Osteocyte (in vitro differentiated cells): ENCODE data around the gene USP6. TPM values are rescaled to one million over a fixed set of nuclear protein-coding genes. Genes with fewer than 3 reads are reported as not detected.
A peak's percentile ranks its signal among the peaks of the same experiment; 100 is the strongest.
"Not testable (repeated sequence)": the region's sequence is repeated elsewhere in the genome, so short reads cannot be mapped to it uniquely, and the experiment has no call there.

Experiments used
- DNase-seq: peaks from one replicate; pipeline ENCODE4 v3.0.0; 2021; ENCODE audit warnings: mixed read lengths; ENCODE audit not compliant: unreplicated experiment; ENCODE audit errors: extremely low spot score
- H3K27ac Mint-ChIP-seq: one replicate; pipeline ENCODE4 v1.8.0; 2021; ENCODE audit warnings: mild to moderate bottlenecking, mixed read lengths; ENCODE audit not compliant: unreplicated experiment
- H3K27me3 Mint-ChIP-seq: one replicate; pipeline ENCODE4 v1.8.0; 2021; ENCODE audit warnings: mixed read lengths; ENCODE audit not compliant: unreplicated experiment
- H3K36me3 Mint-ChIP-seq: one replicate; pipeline ENCODE4 v1.8.0; 2021; ENCODE audit warnings: mixed read lengths; ENCODE audit not compliant: unreplicated experiment
- H3K4me1 Mint-ChIP-seq: one replicate; pipeline ENCODE4 v1.8.0; 2021; ENCODE audit warnings: mixed read lengths; ENCODE audit not compliant: unreplicated experiment
- H3K4me3 Mint-ChIP-seq: one replicate; pipeline ENCODE4 v1.8.0; 2021; ENCODE audit warnings: mild to moderate bottlenecking, moderate library complexity, mixed read lengths; ENCODE audit not compliant: unreplicated experiment
- H3K9me3 Mint-ChIP-seq: one replicate; pipeline ENCODE4 v1.8.0; 2021; ENCODE audit warnings: mixed read lengths; ENCODE audit not compliant: unreplicated experiment
- CTCF ChIP-seq: fragments of 200-600 bp; sonication (generic); IDR thresholded peaks from 2 replicates; pipeline ENCODE4 v1.5.0; 2021; ENCODE audit warnings: antibody characterized with exemption, mild to moderate bottlenecking, moderate library complexity
- total RNA-seq: library from RNA; stranded (reverse); gene quantifications from 2 replicates; pipeline ENCODE4 v1.2.1, GENCODE V29; 2021

Gene USP6
- total RNA-seq, 1 donor from 2014 or later = 0.13 TPM

GRCh38 chr17:5133311-5133710 lies 17.5 kb downstream of the USP6 start:
- no peak for DNase-seq

GRCh38 chr17:5133961-5134360 lies 18.1 kb downstream of the USP6 start:
- H3K4me3 Mint-ChIP-seq, H3K9me3 Mint-ChIP-seq, H3K27ac Mint-ChIP-seq, H3K4me1 Mint-ChIP-seq, H3K27me3 Mint-ChIP-seq, H3K36me3 Mint-ChIP-seq: not testable (repeated sequence)
- DNase-seq = peak; percentile 72

More at GRCh38 chr17:5133311-5133710, 17.5 kb downstream of the USP6 start:
- TF ChIP-seq CTCF = no peak
- Mint-ChIP-seq H3K27me3 (no peaks in the 10 kb centered on the region), H3K27ac (no peak overlapping the region), H3K36me3 (no peaks in the 10 kb centered on the region), H3K4me3 (no peak overlapping the region), H3K9me3 (no peaks in the 10 kb centered on the region), H3K4me1 (no peaks in the 10 kb centered on the region)

DNA sequence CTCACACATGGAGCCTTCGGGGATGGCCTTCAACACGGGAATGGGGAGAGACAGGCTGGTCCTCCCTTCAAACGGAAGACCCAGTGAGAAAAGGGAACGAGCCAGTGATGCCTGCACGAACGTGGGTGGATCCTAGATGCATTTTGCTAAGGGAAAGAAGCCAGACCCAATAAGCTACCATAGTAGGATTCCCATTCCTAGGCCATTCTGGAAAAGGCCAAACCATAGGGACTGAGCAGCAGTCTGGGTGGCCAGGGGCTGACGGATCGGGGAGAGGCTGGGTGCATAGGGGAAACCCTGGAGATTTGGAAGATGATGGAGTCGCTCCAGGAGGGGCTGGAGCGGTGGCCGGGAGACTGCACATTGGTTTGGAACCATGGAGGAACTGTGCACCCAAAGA lies 18.7 kb downstream of the USP6 start:
- H3K9me3 Mint-ChIP-seq, H3K4me1 Mint-ChIP-seq, H3K36me3 Mint-ChIP-seq, H3K27ac Mint-ChIP-seq, H3K4me3 Mint-ChIP-seq, H3K27me3 Mint-ChIP-seq: not testable (repeated sequence)
- DNase-seq = peak; percentile 51

DNA sequence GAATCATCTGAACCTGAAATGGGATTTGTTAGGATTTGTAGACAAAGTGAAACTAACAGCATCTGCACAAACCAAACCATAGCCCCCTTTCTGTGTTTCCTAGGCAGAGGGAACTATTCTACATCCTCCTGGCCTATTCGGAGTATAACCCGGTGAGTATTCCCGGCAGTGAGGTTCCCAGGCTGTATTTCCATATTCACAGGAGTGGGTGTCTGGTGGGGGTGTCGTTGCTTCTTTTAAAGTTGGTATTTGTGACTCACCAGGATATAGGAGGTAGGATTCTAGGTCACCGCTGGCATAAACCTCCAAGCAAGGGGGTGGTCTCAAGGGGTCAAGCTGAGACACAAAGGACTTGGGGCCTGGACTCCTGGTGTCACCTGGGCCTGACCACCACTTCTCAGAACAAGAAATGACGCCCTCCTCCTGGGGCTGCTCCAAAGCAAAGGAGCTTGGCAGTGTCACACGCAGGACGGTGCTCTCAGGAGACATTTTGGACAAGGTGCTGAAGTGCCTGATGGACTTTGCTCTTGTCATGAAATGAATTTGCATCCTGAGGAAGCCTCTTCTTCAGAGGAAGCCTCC lies 19.4 kb downstream of the USP6 start:
- H3K36me3 Mint-ChIP-seq, H3K9me3 Mint-ChIP-seq, H3K27ac Mint-ChIP-seq: not testable (repeated sequence)

DNA sequence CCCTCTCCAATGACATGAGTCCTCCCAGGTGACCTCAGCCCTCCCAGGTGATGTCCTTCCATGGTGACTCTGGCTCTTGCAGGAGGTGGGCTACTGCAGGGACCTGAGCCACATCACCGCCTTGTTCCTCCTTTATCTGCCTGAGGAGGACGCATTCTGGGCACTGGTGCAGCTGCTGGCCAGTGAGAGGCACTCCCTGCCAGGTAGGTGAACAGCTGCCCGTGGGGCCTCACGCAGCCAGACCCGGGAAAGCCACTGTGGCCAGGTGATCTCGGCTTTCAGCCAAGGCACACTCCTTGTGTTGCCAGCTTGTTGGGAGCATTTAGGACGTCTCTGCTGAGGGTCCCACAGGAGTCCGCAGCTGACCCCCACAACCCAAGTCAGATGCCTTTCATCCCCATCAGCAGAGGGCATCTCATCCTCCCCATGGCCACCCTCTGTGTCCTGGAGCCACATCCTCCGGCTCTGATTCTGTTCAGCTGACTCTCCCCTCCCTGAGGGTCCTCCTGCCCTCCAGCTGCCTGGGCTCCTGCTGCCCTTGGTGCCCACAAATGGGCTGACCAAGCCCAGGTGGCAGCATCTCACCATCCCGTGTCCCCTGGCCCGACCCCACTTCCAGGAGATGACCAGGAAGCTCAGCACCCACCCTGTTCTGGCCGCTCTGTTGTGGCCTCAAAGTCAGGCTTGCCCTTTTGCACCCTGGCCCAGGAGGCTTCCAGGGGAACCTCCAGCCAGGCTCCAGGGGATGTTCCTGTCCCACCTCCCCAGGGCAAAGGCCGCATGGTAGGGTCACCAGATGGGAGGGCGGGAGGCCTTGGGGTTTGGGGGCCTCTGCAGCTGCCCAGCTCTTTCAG lies 20.1 kb downstream of the USP6 start:
- Mint-ChIP-seq H3K9me3 (no peaks in the 10 kb centered on the region), H3K27me3 (peaks cover 1% of the 10 kb centered on the region), H3K4me1 (no peaks in the 10 kb centered on the region), H3K27ac (no peak overlapping the region), H3K4me3 (no peak overlapping the region), H3K36me3 (no peaks in the 10 kb centered on the region)
- DNase-seq = peak; percentile 81
- TF ChIP-seq CTCF = no peak

More for the DNA sequence above, 19.4 kb downstream of the USP6 start:
- not testable (repeated sequence) for H3K27me3 Mint-ChIP-seq, H3K4me1 Mint-ChIP-seq, H3K4me3 Mint-ChIP-seq
- DNase-seq = peak; percentile 62

DNA sequence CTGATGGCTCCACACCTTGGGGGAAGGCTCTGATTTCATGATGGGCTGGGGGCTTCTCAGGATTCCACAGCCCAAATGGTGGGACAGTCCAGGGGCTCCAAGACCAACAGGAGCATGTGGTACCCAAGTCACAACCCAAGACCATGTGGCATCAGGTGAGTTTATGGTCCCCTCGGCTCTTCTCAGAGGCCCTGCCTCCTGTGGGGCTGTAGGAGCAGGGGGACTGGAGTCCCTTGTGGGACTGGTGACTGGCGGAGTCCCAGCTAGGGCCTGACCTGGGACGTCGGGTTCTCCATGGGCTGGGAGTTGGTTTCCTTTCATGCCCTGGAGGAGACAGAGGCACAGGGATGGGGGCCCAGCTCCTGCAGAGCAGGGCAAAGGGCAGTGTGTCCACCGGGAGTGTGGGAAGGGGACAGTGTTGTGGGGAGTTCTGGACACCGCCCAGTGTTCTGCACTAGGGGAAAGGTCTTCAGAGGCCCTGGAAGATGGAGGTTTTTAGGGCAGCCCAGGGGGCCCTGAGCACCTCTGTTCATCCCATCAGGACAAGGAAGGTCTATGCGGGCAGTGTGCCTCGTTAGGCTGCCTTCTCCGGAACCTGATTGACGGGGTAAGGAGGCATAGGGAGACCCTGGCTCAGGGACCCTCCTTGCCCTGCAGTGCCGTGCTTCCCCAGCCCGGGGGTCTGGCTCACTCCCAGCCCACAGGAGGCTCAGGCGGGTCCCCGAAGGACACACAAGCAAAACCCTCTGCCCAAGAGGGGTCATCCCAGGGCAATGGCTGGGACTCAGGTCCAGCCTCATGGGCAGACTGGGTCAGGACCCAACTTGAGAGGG lies 21.0 kb downstream of the USP6 start:
- DNase-seq = peak; percentile 81
- H3K4me1 Mint-ChIP-seq, H3K4me3 Mint-ChIP-seq, H3K36me3 Mint-ChIP-seq, H3K27me3 Mint-ChIP-seq, H3K9me3 Mint-ChIP-seq, H3K27ac Mint-ChIP-seq: not testable (repeated sequence)

DNA sequence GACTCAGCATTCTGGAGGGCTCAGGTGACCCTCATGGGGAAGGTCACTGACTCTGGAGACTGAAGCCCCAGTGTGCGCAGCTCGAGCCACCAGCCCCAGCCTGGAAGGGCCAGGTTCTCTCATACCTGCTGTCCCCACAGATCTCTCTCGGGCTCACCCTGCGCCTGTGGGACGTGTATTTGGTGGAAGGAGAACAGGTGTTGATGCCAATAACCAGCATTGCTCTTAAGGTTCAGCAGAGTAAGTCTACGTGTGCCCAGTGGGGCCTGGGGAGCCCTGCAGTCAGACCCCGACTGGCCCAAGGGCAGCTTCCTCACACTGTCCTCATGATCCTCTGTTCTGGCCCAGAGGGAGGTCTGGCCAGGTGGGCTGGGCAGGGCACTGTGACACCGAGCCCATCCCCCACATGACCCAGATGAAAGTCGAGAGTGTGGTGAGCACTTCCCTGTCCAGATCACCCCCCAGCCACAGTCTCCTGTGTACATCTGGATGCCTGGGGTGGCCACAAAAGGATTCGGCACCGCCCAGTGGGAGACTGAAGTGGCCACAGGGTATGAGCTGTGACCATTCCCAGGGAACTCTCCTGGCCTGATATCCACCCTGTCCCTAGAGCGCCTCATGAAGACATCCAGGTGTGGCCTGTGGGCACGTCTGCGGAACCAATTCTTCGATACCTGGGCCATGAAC lies 21.8 kb downstream of the USP6 start:
- H3K36me3 Mint-ChIP-seq, H3K4me3 Mint-ChIP-seq, H3K27ac Mint-ChIP-seq, H3K9me3 Mint-ChIP-seq, H3K4me1 Mint-ChIP-seq, H3K27me3 Mint-ChIP-seq: not testable (repeated sequence)
- peak; percentile 69 for DNase-seq

DNA sequence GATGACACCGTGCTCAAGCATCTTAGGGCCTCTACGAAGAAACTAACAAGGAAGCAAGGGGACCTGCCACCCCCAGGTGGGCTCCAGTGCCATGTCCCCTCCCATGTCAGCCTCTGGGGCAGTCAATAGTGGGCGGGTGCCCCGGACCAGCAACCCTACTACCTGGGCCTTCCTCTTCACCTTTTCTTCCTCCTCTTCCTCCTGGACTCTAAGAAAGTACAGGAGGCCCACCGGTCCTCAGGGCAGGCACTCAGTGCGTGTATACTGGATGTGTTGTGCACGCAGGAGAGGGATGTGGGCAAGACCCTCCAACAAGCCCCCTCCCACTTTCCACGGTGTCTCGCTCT lies 22.3 kb downstream of the USP6 start:
- not testable (repeated sequence) for H3K27me3 Mint-ChIP-seq, H3K4me3 Mint-ChIP-seq, H3K9me3 Mint-ChIP-seq, H3K4me1 Mint-ChIP-seq, H3K27ac Mint-ChIP-seq, H3K36me3 Mint-ChIP-seq
- DNase-seq = peak; percentile 76
